ENCODE results near the gene ZDHHC11. TPM values are rescaled to one million over a fixed set of nuclear protein-coding genes. Genes with fewer than 3 reads are reported as not detected.
"Not testable (repeated sequence)": the region's sequence is repeated elsewhere in the genome, so short reads cannot be mapped to it uniquely, and the experiment has no call there.

The ZDHHC11 gene
- total RNA-seq, 4 donors from 2014 or later: 0.54 to 5.3 (median 2.8) TPM

DNA sequence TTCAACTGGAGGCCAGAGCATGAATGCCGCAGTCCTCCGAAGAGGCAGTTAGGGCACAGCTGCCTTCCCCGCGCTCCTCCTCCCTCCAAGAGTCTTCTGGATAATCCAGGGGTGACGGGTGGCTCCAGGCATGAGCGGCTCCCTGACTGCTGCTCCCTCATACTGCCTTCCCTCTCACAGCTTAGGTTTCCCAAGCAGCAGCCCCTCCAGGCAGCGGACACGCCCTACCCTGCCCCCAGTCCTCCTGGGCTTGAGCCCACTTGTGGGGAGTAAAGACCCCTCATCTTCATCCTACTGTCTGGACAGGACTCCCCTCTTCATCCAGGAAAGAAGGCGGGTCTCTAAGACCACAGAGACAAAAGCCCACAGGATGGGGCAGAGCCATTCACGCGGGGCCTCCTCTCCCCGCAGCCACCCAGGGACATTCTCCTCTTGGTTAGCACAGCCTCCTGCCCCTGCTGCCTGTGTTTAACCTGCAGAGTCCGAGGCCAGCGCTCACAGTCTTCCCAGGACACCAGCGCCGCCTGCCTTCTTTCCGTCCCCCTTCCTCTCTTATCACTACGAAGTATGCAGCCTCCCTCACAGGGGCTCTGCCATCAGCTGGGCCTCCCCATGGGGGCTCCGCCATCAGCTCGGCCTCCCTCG, 5.6 kb downstream of the ZDHHC11 start:
- H3K4me1 ChIP-seq; H3K9me3 ChIP-seq; intact Hi-C loops (cut with DNase I); H3K36me3 ChIP-seq; DNase-seq; H3K4me3 ChIP-seq (replicated peaks in 1 of 3); H3K27ac ChIP-seq; H3K27me3 ChIP-seq: not testable (repeated sequence)
- 85 to 86% methylated on average over 9 to 11 of the region's 21 CpGs for WGBS, 2 donors

DNA sequence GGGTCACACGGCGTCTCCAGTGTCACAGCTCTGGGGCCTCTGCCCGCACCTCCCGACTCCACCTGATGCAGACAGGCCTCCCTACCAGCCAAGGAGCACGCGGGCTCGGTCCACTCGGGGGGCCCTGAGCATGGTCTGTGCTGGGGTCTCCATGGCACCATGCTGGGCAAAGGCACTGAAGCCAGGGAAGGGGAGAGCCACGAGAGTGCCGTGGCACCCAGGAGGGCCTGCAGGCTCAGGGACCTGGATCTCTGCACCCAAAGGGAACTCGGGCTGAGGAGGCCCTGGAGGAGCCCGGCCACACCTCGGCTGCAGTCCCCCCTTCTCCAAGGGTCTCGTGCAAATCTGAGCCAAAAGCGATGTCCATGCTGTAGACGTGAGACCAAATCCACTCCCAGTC, 6.4 kb downstream of the ZDHHC11 start:
- intact Hi-C loops (cut with DNase I); H3K36me3 ChIP-seq; H3K27me3 ChIP-seq; H3K9me3 ChIP-seq; DNase-seq; H3K4me3 ChIP-seq (replicated peaks in 1 of 3); H3K4me1 ChIP-seq; H3K27ac ChIP-seq: not testable (repeated sequence)
- 83 to 94% methylated on average over 10 of the region's 16 CpGs for WGBS, 2 donors

- H3K36me3 ChIP-seq; H3K9me3 ChIP-seq; DNase-seq; H3K4me1 ChIP-seq; H3K4me3 ChIP-seq (replicated peaks in 1 of 3); H3K27me3 ChIP-seq; intact Hi-C loops (cut with DNase I); H3K27ac ChIP-seq: not testable (repeated sequence)
- WGBS, 2 donors: 72 to 82% methylated on average over 5 to 19 of the region's 22 CpGs
Measured at GRCh38 chr5:843926-844325, 6.9 kb downstream of the ZDHHC11 start.

DNA sequence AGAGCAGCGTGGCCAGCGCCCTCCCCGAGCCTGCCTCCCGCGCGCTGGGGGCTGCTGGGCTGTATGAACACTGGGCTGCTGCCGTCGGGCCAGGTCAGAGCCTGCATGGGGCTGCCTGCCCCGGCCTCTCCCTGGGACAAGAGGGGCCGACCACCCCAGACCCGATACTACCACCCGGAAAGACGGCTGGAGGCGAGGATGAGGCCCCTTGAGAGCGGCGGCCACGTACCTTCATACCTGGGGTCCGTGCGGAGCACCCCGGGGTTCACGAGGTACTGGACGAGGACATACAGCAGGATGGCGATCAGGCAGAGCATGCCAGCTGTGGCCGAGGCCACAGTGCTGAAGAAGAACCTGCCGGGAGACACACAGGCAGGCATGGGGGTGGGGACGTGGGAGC, 7.4 kb downstream of the ZDHHC11 start:
- H3K4me3 ChIP-seq (replicated peaks in 1 of 3); H3K27ac ChIP-seq; H3K36me3 ChIP-seq; H3K27me3 ChIP-seq; H3K9me3 ChIP-seq; DNase-seq; intact Hi-C loops (cut with DNase I); H3K4me1 ChIP-seq: not testable (repeated sequence)
- WGBS, 2 donors: 93% methylated on average over 8 of the region's 26 CpGs; no CpG with 5 or more reads in 1 of the 2 donors

- H3K4me3 ChIP-seq (replicated peaks in 1 of 3); DNase-seq; H3K36me3 ChIP-seq; H3K9me3 ChIP-seq; H3K27me3 ChIP-seq; H3K27ac ChIP-seq; H3K4me1 ChIP-seq; intact Hi-C loops (cut with DNase I): not testable (repeated sequence)
- WGBS, 2 donors: 80 to 87% methylated on average over 21 to 23 of the region's 32 CpGs
Measured at GRCh38 chr5:842402-843221, 8.2 kb downstream of the ZDHHC11 start.

DNA sequence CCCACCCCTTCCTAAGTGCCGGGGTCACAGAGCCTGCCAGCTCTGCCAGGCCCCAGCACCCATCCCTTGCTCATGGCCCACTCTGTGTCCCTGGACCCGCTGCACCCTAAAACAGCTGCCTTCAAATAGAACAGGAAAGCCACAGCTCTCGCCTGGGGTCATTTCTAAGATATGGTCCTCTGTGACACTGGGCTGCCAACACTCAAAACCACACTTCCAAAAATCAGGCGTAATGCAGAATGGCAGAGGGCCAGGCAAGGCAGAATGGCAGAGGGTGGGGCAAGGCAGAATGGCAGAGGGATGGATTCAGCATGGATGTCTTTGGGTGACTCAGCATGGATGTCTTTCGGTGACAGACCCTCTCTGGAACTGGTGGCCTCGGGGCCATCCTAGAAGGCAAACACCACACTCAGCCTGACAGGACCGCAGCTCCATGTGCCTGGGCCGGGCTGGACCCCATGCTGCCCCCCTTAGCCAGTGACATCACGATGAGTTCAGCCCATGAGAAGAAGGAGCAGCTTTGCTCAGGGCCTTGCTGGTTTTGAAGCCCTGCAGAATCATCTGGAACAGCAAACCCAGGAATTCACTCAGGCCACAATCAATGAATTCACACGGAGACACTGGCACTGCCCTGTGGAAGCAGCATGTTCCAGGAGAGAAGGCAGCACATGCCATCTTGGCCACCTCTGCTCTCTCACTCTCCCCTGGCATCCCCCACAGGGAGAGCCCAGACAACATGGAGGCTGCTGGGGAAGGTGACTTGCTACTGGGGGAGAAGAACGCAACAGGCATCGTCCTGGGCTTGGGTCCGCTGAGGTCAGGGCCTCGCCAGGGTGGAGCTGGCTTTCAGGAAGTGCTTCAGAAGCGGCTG, 9.0 kb downstream of the ZDHHC11 start:
- H3K36me3 ChIP-seq; H3K9me3 ChIP-seq; H3K27ac ChIP-seq; H3K4me3 ChIP-seq (replicated peaks in 1 of 3); H3K27me3 ChIP-seq; intact Hi-C loops (cut with DNase I); DNase-seq; H3K4me1 ChIP-seq: not testable (repeated sequence)
- WGBS, 2 donors: 93 to 95% methylated on average over 10 to 15 of the region's 15 CpGs

GRCh38 chr5:840974-841435, 9.8 kb downstream of the ZDHHC11 start:
- H3K4me3 ChIP-seq (replicated peaks in 1 of 3); H3K36me3 ChIP-seq; H3K4me1 ChIP-seq; H3K27ac ChIP-seq; DNase-seq; H3K27me3 ChIP-seq; H3K9me3 ChIP-seq; intact Hi-C loops (cut with DNase I): not testable (repeated sequence)
- 93% methylated on average over 8 to 10 of the region's 10 CpGs for WGBS, 2 donors

DNA sequence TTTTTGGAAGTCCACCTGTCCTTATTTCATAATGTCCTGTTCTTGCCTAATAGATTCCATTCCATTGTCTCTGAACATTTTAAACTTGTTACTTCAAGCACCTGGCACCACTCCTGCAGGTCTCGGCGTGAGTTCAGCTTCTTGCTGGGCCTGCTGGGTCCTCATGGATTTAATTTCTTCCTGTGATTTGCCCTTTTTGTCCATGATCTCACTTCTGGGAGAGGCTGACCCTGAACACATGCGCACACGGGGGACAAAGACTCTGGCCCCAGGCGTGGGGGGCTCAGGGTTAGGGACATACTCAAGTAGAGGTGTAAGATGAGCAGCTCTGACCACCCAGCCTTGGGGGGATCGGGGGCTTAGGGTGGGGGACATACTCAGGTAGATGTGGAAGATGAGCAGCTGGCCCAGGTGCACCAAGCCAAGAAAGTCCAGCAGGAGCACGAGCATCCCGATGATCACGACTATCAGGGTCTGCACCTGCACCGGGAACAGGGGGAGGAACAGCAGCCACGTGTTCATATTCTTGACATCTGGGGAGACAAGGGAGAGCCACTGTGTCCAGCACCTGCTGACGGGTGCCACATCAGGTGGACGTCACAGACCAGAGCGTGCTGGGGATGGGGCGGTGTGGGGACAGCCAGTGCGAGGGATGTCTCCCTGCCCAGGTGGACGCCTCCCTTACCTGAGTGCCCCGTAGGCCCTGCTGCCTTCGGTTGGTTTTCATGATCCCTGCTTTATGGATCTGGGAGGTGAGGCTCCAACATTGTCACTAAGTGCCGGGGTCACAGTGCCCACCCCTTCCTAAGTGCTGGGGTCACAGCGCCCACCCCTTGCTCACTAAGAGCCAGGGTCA, 10.4 kb downstream of the ZDHHC11 start:
- WGBS, 2 donors: 93 to 95% methylated on average over 20 to 21 of the region's 21 CpGs
- H3K4me3 ChIP-seq (replicated peaks in 1 of 3); H3K4me1 ChIP-seq; intact Hi-C loops (cut with DNase I); H3K9me3 ChIP-seq; H3K27ac ChIP-seq; DNase-seq; H3K27me3 ChIP-seq; H3K36me3 ChIP-seq: not testable (repeated sequence)

DNA sequence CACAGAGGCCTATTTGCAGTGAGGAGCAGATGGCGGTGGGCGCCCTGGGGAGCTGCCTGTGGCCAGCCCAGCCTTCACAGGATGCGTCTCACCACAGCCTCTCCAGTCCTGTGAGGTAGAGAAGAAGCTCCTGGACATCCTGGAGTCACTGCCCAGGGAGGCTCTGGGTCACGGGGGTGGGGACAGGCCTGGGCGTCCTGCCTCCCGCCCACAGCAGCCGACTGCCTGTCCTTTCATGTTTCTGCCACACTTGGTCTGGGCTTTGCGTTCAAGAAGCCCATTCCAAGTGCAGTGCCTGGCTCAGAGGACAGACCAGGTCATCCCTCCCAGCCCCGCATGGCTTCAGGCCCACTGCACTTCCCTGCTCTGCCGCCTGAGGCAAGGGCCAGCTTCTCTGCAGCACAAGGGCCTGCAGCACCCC, 12.3 kb downstream of the ZDHHC11 start:
- H3K9me3 ChIP-seq; H3K27me3 ChIP-seq; H3K4me3 ChIP-seq (replicated peaks in 1 of 3); H3K4me1 ChIP-seq; H3K27ac ChIP-seq; intact Hi-C loops (cut with DNase I); DNase-seq; H3K36me3 ChIP-seq: not testable (repeated sequence)
- 87 to 89% methylated on average over 6 to 10 of the region's 10 CpGs for WGBS, 2 donors

DNA sequence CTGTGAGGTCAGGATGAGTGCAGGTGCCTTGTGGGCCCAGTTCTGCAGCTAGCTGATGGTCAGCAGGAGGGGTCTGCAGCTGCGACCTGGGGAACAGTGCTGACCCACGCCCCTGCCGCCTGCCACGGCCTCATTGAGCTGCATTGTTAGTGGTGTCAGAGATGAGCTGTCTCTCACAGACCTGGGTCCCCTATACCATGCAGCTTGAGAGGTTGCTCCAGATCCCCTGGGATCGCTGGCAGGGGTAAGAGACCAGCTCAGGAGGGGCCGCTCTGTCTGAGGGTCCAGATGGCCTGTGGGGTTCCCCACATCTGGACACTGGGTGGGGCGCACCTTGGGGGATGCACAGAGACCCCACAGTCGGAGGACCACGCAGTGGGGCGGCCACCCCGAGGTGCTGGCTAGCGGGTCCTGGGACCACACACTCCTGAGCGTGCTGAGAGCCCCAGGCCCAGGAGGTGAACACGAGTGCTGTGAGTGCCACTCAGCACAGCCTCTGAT, 13.1 kb downstream of the ZDHHC11 start:
- DNase-seq; intact Hi-C loops (cut with DNase I); H3K27me3 ChIP-seq; H3K9me3 ChIP-seq; H3K27ac ChIP-seq; H3K4me1 ChIP-seq; H3K4me3 ChIP-seq (replicated peaks in 1 of 3); H3K36me3 ChIP-seq: not testable (repeated sequence)
- WGBS, 2 donors: 97% methylated on average over 6 of the region's 14 CpGs; no CpG with 5 or more reads in 1 of the 2 donors

DNA sequence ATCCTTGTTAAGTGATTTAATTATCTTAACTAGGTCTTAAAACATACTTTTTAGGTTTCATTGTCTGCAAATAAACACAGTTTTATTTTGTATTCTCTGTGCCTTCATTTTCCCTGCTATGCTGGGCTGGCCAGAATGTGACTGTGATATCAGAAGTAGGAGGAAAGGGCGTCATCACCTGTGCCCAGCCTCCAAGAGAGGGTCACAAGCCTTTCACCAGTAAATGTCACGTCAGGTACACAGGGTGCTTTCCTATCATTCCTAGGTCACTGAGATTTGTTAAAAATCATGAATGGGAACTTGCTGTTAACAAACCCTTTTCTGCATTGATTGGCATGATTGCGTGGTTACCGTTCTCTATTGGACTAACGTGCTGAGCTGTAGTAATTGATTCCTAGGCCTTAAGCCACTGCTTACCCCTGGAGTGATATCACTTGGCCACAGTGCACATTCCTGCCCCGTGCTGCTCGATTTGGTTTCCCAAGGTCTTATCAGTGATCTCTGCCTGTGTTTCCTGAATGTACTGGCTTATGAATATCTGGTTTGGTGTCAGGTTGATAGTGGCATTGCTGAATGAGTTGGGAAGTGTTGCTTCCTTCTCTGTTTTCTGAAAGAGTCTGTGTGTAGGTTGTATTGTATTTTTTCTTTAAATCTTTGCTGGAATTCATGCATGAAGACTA, 14.7 kb downstream of the ZDHHC11 start:
- H3K4me3 ChIP-seq (replicated peaks in 1 of 3); H3K27me3 ChIP-seq; DNase-seq; H3K4me1 ChIP-seq; intact Hi-C loops (cut with DNase I); H3K9me3 ChIP-seq; H3K36me3 ChIP-seq; H3K27ac ChIP-seq: not testable (repeated sequence)
- 75 to 76% methylated on average over 7 of the region's 7 CpGs for WGBS, 2 donors
